Hematopoietic multipotent progenitor cell treated with erythropoietin and hydrocortisone succinate and interleukin-3 and kit ligand, for 4 days (in vitro differentiated cells): Measurements from ENCODE around the gene LONRF2.
"Not testable (repeated sequence)": the region's sequence is repeated elsewhere in the genome, so short reads cannot be mapped to it uniquely, and the experiment has no call there.

Experiments used
- DNase-seq: peaks from one replicate; pipeline ENCODE4 v3.0.0-alpha.2; 2015

Gene LONRF2

DNA sequence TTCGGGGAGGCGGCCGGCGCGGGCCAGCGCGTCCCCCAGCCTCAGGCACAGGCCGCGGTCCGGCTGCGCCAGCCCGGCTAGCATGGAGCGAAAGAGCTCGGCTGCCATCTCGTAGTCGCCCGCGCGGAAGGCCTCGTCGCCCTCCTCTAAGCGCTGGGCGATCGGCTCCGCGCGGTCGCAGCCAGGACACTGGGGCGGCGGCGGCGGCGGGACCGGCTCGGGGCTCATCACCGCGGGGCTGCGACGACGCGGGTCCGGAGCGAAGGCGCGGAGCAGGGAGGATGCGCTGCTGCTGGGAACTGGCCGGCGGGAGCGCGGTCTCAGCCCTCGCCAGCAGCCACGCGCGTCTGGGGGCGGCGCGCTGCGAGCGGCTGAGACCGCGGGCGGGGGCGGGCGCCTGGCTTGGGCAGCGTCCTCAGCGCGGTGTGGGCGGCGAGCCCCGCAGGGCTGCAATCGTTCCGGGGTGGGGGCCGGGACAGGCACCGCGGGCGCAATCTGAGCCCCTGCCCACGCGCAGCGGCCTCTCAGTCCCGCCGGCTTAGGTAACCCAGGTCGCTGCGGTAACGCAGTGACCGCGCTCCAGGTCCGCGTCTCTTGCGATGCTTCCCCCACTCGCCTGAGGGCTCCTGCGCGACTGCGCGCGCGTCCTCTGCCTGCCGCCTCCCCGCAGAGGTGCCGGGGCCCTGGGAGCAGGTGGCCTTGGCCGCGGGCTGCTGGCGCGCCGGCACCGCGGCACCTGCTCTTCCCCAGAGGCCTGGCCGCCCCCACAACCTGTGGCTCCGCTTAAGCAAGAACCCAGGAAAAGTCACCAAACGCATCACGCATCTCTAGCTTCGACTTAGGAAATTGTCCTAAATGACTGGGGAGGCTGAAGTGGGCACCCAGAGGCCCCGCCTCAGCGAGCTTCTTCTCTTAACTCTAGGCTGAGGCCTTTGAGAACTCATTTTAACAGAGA is at the start of gene LONRF2:
Gene LONRF2, minus strand, starts transcription at position 636 of the 955 bp plus-strand sequence. Its CDS starts 408 bp downstream, at position 228.
- DNase-seq, result peak; percentile 28

DNA sequence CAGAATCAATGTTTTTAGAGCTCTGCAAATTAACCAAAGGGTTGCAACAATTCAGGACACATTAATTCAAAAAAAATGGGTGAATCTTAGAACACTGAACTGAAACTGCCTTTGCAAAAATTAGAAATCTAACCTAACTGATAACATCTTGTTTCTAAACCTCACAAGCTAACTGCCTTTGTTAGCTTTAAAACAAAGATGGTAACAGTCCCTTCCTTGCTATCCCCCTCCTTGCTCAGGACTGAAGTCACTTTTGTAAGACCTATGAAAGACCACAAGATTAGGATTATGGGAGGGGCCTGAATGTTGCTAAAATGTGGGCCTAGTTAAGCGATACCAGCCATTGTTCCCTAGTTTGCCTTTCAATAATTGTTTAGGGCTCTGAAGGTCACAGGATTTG is 44.9 kb upstream of the LONRF2 start:
- peak; percentile 26 for DNase-seq

DNA sequence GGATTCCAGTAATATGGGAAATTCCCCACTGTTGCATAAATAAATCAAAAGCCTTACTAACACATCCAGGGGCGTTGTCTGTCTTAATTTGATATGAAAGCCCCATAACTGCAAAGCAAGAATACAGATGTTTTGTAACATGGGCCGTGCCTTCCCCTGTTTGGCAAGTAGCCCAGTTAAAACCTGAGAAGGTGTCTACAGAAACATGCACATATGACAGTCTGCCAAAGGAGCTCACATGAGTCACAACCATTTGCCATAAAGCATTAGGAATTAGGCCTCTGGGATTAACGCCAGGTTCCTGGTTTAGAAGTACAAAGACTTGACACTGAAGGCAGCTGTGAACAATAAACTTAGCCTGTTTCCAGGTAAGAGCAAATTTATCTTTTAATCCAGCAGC is 43.1 kb upstream of the LONRF2 start:
- DNase-seq, result no peak

DNA sequence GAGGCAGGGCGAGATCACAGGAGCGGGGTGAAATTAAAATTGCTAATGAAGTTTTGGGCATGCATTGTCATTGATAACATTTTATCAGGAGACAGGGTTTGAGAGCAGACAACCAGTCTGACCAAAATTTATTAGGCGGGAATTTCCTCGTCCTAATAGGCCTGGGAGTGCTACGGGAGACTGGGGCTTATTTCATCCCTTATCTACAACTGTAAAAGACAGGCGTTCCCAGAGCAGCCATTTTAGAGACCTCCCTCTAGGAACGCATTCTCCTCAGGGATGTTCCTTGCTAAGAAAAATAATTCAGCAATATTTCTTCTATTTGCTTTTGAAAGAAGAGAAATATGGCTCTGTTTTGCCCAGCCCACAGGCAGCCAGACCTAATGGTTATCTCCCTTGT is 40.0 kb upstream of the LONRF2 start:
- DNase-seq, result not testable (repeated sequence)

DNA sequence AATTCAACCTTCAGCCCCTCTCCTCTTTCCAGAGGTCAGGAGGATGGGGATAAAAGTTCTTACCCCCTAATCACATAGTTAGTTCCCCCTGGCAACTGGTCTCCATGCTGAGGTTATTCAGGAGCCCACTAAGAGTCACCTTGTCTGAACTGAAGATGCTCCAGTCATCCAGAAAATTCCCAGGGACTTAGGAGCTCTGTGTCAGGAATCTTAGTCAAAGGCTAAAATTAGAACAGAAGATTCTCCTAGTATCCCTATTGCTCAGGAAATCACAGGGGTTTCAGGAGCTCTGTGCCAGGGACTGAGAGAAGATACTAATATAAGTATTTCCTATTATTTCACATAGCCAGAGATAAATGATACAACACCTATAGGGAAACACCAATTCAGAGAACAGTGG is 37.3 kb upstream of the LONRF2 start:
- no peak for DNase-seq

DNA sequence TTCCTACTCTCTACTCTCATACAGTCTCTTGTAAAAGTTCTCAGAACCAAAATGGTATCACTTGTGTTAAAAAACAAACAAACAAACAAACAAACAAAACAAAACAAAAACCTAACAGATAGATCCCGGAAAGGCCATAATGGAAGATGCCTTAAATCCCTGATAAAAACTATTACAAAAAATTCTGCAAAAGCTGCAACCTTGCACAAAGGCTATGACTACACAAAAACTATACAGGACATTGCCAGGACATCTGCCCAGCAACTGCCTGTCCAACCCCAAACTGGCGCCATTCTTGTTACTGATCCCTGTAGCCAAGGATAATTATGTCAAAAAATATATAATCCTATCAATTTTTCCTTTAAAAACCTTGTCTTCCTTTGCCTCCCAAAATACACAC is 36.3 kb upstream of the LONRF2 start:
- DNase-seq, result no peak

DNA sequence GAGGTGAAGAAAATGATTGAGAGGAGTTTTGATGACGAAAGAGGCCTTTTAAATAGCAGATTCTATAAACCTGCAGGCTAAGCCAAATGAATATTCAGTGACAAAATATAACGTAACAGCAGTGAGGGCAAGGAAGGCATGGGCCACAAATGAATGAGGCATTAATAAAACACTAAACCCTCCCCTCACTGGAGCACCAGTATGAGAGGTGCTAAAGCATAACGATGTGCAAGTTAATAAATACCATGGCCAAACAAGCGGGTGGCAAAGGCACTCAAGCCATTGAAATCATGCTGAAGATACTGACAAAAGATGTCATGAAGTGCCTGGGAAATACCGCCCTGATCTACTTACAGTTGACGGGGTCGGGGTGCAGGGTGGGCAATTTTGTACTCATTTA is 30.2 kb upstream of the LONRF2 start:
- no peak for DNase-seq

DNA sequence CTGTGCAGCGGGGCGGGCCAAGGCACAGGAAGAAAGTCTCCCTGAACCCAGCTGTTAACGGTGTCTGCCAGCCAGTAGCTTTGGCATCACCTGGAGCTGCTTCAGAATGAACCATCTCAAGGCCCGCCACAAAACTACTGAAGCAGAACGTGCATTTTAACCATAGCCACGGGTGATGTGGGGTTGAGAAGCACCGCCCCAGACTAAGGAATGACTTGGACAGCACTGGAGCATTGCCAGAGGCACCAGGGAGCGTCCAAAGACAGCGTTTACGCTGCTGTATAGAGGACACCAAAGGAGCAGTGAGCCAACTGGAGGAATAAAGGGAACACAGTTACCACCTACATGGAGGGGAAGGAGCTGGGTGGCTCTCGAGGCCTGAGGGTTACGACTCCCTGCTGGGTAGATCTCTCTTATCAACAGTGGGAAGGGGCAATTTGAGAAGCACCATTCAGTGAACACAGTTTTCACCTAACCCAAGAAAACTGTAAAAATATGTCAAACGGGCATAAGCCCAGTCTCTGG is 28.4 kb upstream of the LONRF2 start:
- no peak for DNase-seq

DNA sequence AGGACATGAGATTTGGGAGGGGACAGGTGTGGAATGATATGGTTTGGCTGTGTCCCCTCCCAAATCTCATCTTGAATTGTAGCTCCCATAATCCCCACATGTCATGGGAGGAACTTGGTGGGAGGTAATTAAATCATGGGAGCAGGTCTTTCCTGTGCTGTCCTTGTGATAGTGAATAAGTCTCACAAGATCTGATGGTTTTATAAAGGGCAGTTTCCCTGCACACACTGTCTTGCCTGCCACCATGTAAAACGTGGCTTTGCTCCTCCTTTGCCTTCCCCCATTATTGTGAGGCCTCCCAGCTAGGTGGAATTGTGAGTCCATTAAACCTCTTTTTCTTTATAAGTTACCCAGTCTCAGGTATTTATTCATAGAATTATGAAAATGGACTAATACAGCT is 22.8 kb upstream of the LONRF2 start:
- DNase-seq, result not testable (repeated sequence)

DNA sequence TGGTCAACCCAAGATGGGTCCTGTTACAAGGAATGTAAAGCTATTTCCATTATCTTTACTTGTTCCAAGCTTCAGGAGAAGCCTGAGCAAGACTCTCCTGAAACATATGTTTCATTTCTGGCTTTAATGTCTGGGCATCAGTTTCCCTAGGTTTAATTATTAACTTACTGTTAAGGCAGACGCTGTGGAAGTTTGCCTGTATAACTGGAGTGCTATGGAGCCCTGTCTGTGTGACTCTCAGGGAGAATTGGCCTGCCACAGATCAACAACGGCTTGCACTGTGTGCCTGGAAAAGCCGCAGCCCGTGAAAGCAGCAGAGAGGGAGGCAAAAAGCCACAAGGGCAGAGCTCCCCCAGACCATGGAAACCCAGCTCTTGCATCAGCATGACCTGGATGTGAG is 22.1 kb upstream of the LONRF2 start:
- DNase-seq, result no peak

DNA sequence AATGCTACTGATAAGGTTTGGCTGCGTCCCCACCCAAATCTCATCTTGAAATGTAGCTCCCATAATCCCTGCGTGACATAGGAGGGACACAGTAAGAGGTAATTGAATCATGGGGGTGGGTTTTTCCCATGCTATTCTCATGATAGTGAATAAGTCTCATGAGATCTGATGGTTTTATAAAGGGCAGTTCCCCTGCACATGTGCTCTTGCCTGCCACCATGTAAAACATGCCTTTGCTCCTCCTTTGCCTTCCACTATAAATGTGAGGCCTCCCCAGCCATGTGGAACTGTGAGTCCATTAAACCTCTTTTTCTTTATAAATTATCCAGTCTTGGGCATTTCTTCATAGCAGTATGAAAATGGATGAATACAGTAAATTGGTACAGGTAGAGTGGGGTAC is 20.2 kb upstream of the LONRF2 start:
- not testable (repeated sequence) for DNase-seq

DNA sequence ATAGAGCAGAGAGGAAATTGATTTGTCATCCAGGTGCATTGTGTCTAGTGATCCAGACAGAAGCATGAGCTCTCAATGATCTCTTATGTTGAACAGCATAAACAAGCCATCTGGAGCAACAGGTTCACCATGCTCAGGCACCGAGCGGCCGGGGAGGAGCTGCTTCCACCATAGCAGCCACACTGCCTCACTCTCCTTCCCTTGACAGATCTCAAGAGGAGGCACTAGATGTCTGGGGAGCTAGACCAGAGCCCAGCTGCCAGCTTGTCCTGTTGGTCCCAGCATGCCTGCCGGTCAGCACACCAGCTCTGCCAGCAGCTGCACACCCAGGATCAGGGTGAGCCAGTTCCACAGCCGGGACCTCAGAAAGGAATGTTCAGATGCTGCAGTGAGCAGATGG is 17.5 kb upstream of the LONRF2 start:
- DNase-seq, result no peak

DNA sequence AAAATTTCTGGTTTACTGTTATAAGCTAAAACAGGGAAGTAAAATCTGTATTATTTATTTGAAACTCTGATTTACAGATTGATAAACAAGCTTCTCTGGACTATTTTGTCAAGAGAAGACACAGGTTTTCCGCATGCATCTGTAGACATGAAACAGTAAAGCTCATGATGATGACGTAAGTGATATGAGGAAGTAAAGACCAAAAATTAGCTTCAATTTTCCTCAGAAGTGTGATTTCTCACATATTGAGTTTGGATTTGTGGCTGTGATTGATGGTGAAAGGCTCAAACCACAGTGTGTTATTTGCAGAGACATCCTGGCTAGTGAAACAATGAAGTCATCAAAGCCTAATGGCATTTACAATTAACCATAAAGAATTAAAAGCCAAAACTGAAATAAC is 12.6 kb upstream of the LONRF2 start:
- no peak for DNase-seq

DNA sequence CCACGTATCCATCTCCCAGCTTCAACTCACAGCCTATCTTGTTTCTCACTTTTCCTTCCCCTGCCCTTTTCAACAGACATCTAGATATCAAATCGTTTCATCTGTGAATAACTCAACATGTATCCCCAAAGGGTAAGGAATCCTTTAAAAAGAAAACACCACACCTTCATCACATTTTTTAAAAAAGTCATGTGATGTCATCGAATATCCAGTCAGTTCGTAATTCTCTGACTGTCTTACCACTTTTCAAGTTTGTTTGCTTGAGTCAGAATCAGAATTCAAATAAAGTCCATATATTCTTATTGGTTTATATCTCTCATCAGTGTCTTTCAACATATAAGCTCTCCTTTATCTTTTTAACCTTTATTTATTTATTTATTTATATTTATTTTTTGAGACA is 5.4 kb upstream of the LONRF2 start:
- no peak for DNase-seq

DNA sequence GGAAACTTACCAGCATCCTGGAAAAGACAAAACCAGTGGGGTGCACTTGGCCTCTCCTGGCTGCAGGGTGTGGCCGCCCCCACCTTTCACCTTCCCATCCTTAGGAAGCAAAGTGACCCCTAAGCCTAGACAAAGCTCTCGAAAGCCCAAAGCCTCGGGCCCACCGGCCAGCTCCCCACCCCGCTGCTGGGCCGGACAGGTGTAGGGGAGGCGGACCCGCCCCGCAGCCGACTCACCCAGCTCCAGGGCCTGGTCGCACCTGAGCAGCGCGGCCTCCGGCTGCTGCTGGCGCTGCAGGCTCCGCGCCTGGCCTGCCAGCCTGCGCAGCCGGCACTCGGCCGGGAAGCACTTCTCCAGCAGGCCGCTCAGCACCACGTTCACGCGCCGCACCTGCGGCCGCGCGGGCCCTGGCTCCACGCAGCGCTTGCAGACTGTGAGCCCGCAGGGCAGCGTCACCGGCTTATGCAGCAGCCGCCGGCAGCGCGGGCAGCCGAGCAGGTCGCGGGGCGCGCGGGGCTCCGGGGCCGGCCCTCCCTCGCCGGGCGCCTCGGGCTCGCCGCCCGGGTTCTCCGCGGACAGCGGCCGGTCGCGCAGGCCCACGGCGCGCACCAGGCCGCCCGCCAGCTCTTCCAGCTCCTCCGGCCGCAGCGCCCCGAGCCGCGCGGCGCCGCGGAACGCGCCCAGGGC is 979 bp downstream of the LONRF2 start:
- DNase-seq, result peak; percentile 61

DNA sequence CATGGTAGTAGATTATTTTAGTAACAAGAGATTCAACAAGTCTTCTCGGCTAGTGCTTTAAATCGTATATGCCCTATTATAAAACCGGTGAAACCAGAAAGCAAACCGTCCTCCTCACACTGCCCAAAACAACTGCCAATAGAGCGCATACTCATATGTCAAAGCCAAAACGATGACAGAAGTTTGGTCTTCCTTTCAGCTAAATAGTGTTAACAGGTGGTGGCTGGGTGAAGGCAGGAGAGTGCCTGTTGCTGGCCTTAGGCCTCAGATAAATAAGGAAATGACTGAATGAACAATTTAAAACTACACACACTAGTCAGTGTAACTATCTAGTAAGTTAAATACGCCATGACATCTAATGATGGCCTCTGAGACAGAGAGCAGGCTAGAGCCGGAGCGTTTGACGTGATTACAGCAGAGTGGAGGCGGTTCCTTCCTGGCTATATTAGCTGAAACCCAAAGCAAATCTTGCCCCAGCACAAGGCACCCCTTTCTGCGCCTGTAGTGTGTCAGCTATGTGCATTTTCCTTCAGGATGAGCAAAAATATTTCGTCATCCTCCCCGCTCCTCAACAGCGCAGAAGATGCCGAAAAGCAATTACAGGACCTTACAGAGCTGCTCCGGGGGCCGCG is 1.6 kb downstream of the LONRF2 start:
- no peak for DNase-seq

DNA sequence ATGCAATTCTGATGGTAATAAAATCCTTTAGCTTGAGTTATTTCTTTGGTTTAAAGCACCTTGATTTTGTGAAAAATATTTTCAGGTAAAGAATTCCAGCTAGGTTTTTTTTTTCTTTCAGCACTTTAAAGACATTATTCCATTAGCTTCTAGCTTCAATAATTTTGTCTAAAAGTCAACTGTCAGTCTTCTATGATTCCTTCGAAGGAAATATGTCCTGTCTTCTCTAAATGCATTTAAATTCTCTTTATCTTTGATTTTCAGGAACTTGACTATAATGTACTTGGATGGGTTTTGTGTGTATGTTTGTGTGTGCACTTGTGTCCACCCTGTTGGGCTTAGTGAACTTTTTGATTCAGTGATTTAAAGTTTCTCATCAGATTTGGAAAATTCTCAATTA is 4.7 kb downstream of the LONRF2 start:
- peak; percentile 31 for DNase-seq

DNA sequence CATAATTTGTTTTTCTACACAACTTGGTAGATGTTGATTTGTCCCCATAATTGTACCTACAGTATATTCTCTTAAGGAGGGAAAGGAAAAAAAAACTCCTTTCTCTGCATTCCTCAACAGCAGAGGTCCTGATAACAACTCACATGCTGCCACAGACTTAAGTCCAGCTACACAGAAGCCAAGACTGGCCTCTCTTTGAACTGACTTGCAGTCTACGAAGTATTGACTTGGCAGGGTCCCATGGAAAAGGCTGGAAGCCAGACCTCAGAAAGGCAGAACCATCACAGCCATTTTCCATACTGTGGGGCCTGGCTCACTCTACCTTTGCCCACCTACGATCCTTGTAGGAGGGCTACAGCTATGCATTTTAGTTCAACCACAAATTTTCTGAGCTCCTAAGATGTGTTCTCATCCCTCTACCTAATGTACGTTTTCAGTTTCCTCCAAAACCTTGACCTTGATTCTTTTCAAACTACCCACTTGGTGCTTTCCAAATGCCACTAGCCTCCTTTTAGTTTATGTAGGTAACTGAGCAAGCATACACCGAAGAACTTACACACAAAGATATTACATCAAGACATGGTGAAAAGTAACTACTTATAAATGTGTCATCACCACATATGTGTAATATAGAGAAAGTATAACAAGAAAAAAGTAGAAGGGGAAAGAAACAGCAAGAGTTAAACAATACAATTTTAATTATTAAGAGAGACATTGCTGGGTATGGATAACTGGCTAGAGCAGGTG is 12.2 kb downstream of the LONRF2 start:
- no peak for DNase-seq

DNA sequence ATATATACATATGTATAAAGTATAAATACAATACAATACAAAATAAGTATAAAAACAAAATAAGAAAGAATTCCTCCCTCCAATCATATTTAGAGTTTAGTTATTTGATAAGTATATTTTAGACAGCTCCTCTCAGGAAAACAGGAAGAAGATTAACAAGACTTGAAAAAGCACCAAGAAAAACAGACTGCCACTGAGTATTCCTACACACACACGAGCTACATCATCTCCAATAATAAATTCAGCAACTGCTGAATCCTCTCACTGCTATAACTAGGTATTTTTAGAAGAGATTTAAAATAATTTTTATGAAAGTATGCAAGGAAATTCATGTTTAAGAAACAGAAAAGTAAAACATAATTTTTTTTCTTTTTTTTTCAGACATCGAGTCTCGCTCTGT is 13.0 kb downstream of the LONRF2 start:
- DNase-seq, result no peak

DNA sequence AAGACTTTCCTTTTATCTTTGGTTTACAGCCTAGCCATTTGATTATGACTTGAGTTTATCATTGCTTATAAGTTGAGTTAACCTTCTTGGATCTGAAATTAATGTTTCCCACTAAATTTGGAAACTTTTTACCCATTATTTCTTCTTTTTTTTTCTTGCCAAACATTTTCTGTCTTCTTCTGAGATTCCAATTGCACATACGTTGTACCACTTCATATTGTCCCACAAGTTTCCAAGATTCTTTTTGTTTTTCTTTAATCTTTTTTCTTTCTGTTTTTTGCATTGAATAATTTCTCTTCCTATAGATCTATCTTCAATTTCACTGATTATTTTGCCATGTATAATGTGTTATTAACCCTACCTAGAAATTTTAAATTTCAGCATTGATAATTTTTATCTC is 18.6 kb downstream of the LONRF2 start:
- no peak for DNase-seq

DNA sequence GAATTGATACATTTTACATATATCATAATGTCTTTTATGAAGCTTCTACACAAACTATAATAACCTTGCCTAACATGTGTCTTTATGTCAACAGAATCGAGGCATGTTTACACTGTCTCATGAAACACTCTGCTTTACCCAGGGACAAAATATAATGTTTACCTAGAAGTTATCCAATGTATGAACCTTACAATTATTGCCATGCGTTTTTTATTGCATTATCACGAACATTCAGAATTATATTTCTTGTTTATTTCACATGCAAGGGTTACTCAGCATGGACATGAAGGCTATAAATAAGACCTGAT is 19.8 kb downstream of the LONRF2 start:
- DNase-seq, result no peak

DNA sequence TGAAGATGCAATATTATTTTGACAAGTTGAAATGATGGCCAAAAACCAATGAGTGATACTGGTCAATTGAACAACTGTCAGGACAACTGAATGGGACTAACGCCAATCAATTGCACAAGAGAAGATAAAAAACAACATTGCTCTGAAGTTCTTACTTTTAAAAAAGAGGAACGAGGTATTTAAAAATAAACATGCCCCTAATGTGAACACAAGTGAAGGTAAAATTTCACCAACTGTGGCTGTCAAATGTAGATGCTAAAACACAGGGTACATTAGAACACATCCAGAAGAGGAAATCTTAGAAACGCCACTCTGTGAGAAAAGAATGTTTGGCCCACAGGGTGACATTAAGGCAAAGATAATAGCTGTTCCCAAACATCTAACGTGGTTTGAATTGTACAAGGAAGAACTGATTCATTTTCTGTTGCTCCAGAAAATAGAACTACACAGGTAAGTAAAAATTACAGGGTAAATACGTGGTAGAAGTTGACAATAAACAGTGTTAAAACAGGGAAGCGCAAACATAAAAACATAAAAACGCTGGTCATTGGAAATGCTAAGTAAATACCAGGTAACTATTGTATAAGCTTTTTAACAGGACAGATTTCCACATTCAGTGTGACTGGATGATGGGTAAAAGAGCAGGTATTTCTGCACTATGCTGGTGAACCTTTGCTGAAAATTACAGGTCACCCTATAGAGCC is 20.3 kb downstream of the LONRF2 start:
- no peak for DNase-seq
